HepG2 (cell line): Measurements from ENCODE around the gene LSM12. TPM values are rescaled to one million over a fixed set of nuclear protein-coding genes. Genes with fewer than 3 reads are reported as not detected.

Experiments
- ATAC-seq: fragments of 200-7000 bp; cut with Tn5 transposase; 3 replicates; pipeline ENCODE4 v1.9.1; 2020; ENCODE audit warnings: mild to moderate bottlenecking, moderate library complexity
- BruUV-seq: library from RNA; stranded (reverse); fragments of 400-500 nt; replicated peaks from 2 replicates; lab custom pipeline; 2021; lab: Mats Ljungman, UMichigan
- CTCF ChIA-PET: fragments of 300-600 bp; formaldehyde crosslinking; extraction: SDS; loops from one replicate; lab custom pipeline; 2021; ENCODE audit warnings: low total read pairs, inconsistent platforms, low intra/inter-chr PET ratio; lab: Yijun Ruan, JAX
- POLR2A ChIA-PET: fragments of 350-600 bp; sonication (Branson Sonifier 250); formaldehyde crosslinking; loops from one replicate; lab custom pipeline; 2020; ENCODE audit warnings: antibody characterized with exemption, inconsistent platforms; lab: Yijun Ruan, JAX
- DNase-seq: peaks from one replicate; pipeline ENCODE4 v3.0.0-alpha.2; 2015; ENCODE audit warnings: low spot score
- FAIRE-seq: peaks from 3 replicates; lab custom pipeline; 2011; peaks lifted over from hg19 to GRCh38; lab: Jason Lieb, UNC
- H2AFZ ChIP-seq: one replicate; pipeline ENCODE4 v1.6.1; 2011; ENCODE audit warnings: low read length, inconsistent platforms
- H3K27ac ChIP-seq: fragments of 300-600 bp; 3 replicates; pipeline ENCODE4 v1.8.0; 2011; ENCODE audit warnings: mixed run types, mild to moderate bottlenecking, mixed read lengths, low read length, inconsistent platforms; ENCODE audit not compliant: insufficient read depth; ENCODE audit errors: extremely low read length
- H3K27me3 ChIP-seq, 2 experiments: fragments of 200-600 bp in 1 of 2; 2 replicates in 1 of 2; 3 replicates in 1 of 2; pipeline versions ENCODE4 v1.6.0 to v1.8.0; 2011; ENCODE audit warnings: low read length in 2 of 2, mild to moderate bottlenecking in 2 of 2, moderate library complexity in 2 of 2, inconsistent platforms in 1 of 2; ENCODE audit not compliant: insufficient read depth in 2 of 2, control insufficient read depth in 1 of 2
- H3K36me3 ChIP-seq, 2 experiments: fragments of 200-600 bp in 1 of 2; replicated peaks in 1 of 2; 2 replicates in 1 of 2; 3 replicates in 1 of 2; pipeline versions ENCODE4 v1.5.1 to v1.8.0; 2011; ENCODE audit warnings: low read length in 2 of 2, inconsistent platforms in 1 of 2; ENCODE audit not compliant: insufficient read depth in 2 of 2, control insufficient read depth in 1 of 2
- H3K4me1 ChIP-seq: 2 replicates; pipeline ENCODE4 v1.5.1; 2012; ENCODE audit warnings: low read length, inconsistent platforms; ENCODE audit not compliant: insufficient read depth
- H3K4me2 ChIP-seq: 2 replicates; pipeline ENCODE4 v1.6.0; 2011; ENCODE audit warnings: low read depth, low read length, inconsistent platforms
- H3K4me3 ChIP-seq, 3 experiments: fragments of 200-600 bp in 1 of 3; sonication (generic), shearing (Covaris generic) in 1 of 3; replicated peaks in 1 of 3; 2 replicates each; pipeline ENCODE4 v1.5.1; 2011 to 2016; ENCODE audit warnings: low read length in 3 of 3, inconsistent platforms in 2 of 3, low read depth in 2 of 3, mild to moderate bottlenecking in 2 of 3, control low read depth in 1 of 3, mixed read lengths in 1 of 3; ENCODE audit not compliant: insufficient read depth in 1 of 3
- H3K79me2 ChIP-seq: one replicate; pipeline ENCODE4 v1.6.1; 2011; ENCODE audit warnings: low read length, inconsistent platforms; ENCODE audit not compliant: insufficient read depth
- H3K9ac ChIP-seq: 2 replicates; pipeline ENCODE4 v1.6.0; 2011; ENCODE audit warnings: mild to moderate bottlenecking, low read depth, low read length, inconsistent platforms; ENCODE audit not compliant: insufficient read depth
- H3K9me3 ChIP-seq: 2 replicates; pipeline ENCODE4 v1.5.1; 2012; ENCODE audit warnings: mild to moderate bottlenecking, low read length
- H4K20me1 ChIP-seq: 2 replicates; pipeline ENCODE4 v1.6.0; 2011; ENCODE audit warnings: inconsistent platforms, mild to moderate bottlenecking, low read length, moderate library complexity; ENCODE audit not compliant: insufficient read depth
- FOXP1 ChIP-seq, 2 experiments: fragments of 450-650 bp in 1 of 2; IDR thresholded peaks; 2 replicates each; pipeline ENCODE4 v1.6.1; 2017 to 2018; ENCODE audit warnings: antibody characterized with exemption in 1 of 2
- HNRNPL ChIP-seq: fragments of 200-400 bp; formaldehyde crosslinking; IDR thresholded peaks from 2 replicates; pipeline ENCODE4 v1.6.1; 2017; ENCODE audit warnings: mild to moderate bottlenecking, low read depth, low read length
- IKZF5 ChIP-seq: IDR thresholded peaks from 2 replicates; pipeline ENCODE4 v1.6.1; 2018; ENCODE audit warnings: missing genetic modification reagents, mild to moderate bottlenecking, missing compliant biosample characterization
- PBX3 ChIP-seq: sonication (generic); formaldehyde crosslinking; IDR thresholded peaks from 2 replicates; pipeline ENCODE4 v1.8.1; 2023; ENCODE audit warnings: missing genetic modification reagents, inconsistent platforms, borderline replicate concordance
- PHB2 ChIP-seq: fragments of 450-650 bp; IDR thresholded peaks from 2 replicates; pipeline ENCODE4 v1.6.1; 2018; ENCODE audit not compliant: partially characterized antibody
- RBM39 ChIP-seq: fragments of 200-400 bp; formaldehyde crosslinking; IDR thresholded peaks from one replicate; pipeline ENCODE4 v1.6.1; 2018; ENCODE audit warnings: antibody characterized with exemption, mild to moderate bottlenecking, low read depth, low read length; ENCODE audit not compliant: poor library complexity, severe bottlenecking
- SOX13 ChIP-seq, 3 experiments: fragments of 450-650 bp in 1 of 3; sonication (generic) in 1 of 3; formaldehyde crosslinking in 1 of 3; IDR thresholded peaks in 2 of 3; conservative IDR thresholded peaks in 1 of 3; 2 replicates each; pipeline versions ENCODE4 v1.5.0 to v1.6.1; 2016 to 2020; ENCODE audit warnings: antibody characterized with exemption in 1 of 3, mild to moderate bottlenecking in 1 of 3, missing compliant biosample characterization in 1 of 3, missing genetic modification reagents in 1 of 3, moderate library complexity in 1 of 3
- TAF15 ChIP-seq: fragments of 200-400 bp; formaldehyde crosslinking; IDR thresholded peaks from one replicate; pipeline ENCODE4 v1.6.1; 2018; ENCODE audit warnings: mild to moderate bottlenecking, low read depth, low read length; ENCODE audit not compliant: poor library complexity, severe bottlenecking
- TCF12 ChIP-seq, 2 experiments: fragments of 450-650 bp in 1 of 2; sonication (generic) in 1 of 2; formaldehyde crosslinking in 1 of 2; IDR thresholded peaks; 2 replicates each; pipeline versions ENCODE4 v1.6.1 to v1.8.0; 2017 to 2022; ENCODE audit warnings: antibody characterized with exemption in 1 of 2, mild to moderate bottlenecking in 1 of 2, missing genetic modification reagents in 1 of 2, moderate library complexity in 1 of 2
- XBP1 ChIP-seq: sonication (generic); formaldehyde crosslinking; IDR thresholded peaks from 2 replicates; pipeline ENCODE4 v1.5.0; 2020; ENCODE audit warnings: missing genetic modification reagents
- ZMYM3 ChIP-seq: sonication (generic); formaldehyde crosslinking; IDR thresholded peaks from 2 replicates; pipeline ENCODE4 v1.5.1; 2020; ENCODE audit warnings: mild to moderate bottlenecking, missing genetic modification reagents
- ZNF251 ChIP-seq: sonication (generic); formaldehyde crosslinking; IDR thresholded peaks from 2 replicates; pipeline ENCODE4 v1.9.0; 2021; ENCODE audit warnings: mild to moderate bottlenecking, missing genetic modification reagents
- ZNF607 ChIP-seq: sonication (generic); formaldehyde crosslinking; IDR thresholded peaks from 2 replicates; pipeline ENCODE4 v1.5.1; 2020; ENCODE audit warnings: missing genetic modification reagents, mild to moderate bottlenecking, borderline replicate concordance
- ZNF710 ChIP-seq: sonication (generic); formaldehyde crosslinking; IDR thresholded peaks from 2 replicates; pipeline ENCODE4 v1.5.0; 2020; ENCODE audit warnings: mild to moderate bottlenecking, missing genetic modification reagents, borderline replicate concordance
- WGBS: methylation state at CpG from one replicate; pipeline ENCODE4 v1.1.6; 2017; ENCODE audit warnings: low lambda C conversion rate; 5-methylcytosine and 5-hydroxymethylcytosine counted together
- in situ Hi-C: cut with HindIII; loops from 2 replicates; pipeline ENCODE4 v1.10.0; 2017; ENCODE audit warnings: low pct_unique_long_range_greater_than_20kb; ENCODE audit not compliant: extremely low pct_ligation_motif_present
- intact Hi-C: fragments of 100-400 bp; cut with micrococcal nuclease; formaldehyde crosslinking; loops from one replicate; pipeline ENCODE4 v1.10.0; 2022; ENCODE audit not compliant: unreplicated experiment
- polyA plus RNA-seq, 8 experiments: library from polyadenylated mRNA; depleted of rRNA in 3 of 8; stranded (reverse) in 7 of 8; unstranded in 1 of 8; fragments of >200 nt; fragmentation: Illumina TruSeq in 4 of 8; extraction: Trizol in 4 of 8; gene quantifications; 2 replicates each; pipeline versions ENCODE4 v1.2.1 to v1.2.3, GENCODE V29; 2011 to 2016; ENCODE audit warnings: low read depth in 4 of 8, missing spikeins in 1 of 8, mixed read lengths in 1 of 8; ENCODE audit not compliant: insufficient read depth in 1 of 8
- total RNA-seq, 5 experiments: library from RNA; depleted of rRNA; stranded (reverse); fragments of >200 nt; fragmentation: Illumina TruSeq; extraction: Trizol; gene quantifications; 2 replicates each; pipeline ENCODE4 v1.2.3, GENCODE V29; 2016; ENCODE audit warnings: low read depth in 1 of 5
- TF ChIP-seq, protein P1 (sequence below): sonication (generic); formaldehyde crosslinking; IDR thresholded peaks from 2 replicates; pipeline ENCODE4 v1.4.0; 2020; ENCODE audit warnings: mild to moderate bottlenecking, low read depth, missing genetic modification reagents
- TF ChIP-seq, protein P2 (sequence below): sonication (generic); formaldehyde crosslinking; IDR thresholded peaks from 2 replicates; pipeline ENCODE4 v1.9.0; 2021; ENCODE audit warnings: missing genetic modification reagents, mild to moderate bottlenecking, borderline replicate concordance

LSM12 gene
- total and polyA plus RNA-seq, 2 of the 13 experiments (the other 11 are each of a cell fraction or from before 2014, with no cell fraction given) = 52.8 to 55.7 TPM

GRCh38 chr17:44113382-44113781 lies 46.9 kb upstream of the LSM12 start:
- Histone ChIP-seq H3K27me3 (no peaks in the 10 kb centered on the region), H2AFZ (no peak overlapping the region), H3K4me1 (peaks cover 75% of the 10 kb centered on the region), H4K20me1 (peaks cover 10% of the 10 kb centered on the region; the same call in 1 of the 2 replicates), H3K36me3 (peaks cover 0 to 1% of the 10 kb centered on the region in 2 experiments; a peak in 2 of 5 replicates), H3K79me2 (peaks cover 21% of the 10 kb centered on the region), H3K9me3 (no peaks in the 10 kb centered on the region), H3K27ac (no peak overlapping the region), H3K9ac (no peak overlapping the region; the same call in 1 of the 2 replicates), H3K4me2 (no peak overlapping the region), H3K4me3 (no peak overlapping the region)
- CTCF ChIA-PET = interaction anchor here (1.3 kb wide), 1 partner anchor 18 kb away, joined by 3 read pairs; no protein-coding TSS in a partner anchor
- BruUV-seq = no TSS peak
- intact Hi-C loops (no loop called here), in situ Hi-C loops (no loop called here)
- no peak for DNase-seq
- 97% methylated on average over 1 of the region's 1 CpG for WGBS
- no peak for FAIRE-seq
- POLR2A ChIA-PET = interaction anchor here (1.0 to 6.2 kb wide), 5 partner anchors 9 to 47 kb away, joined by 3 to 83 read pairs (median 4); partner anchors contain the start of gene HDAC5
- no peak for ATAC-seq
- TF ChIP-seq IKZF5 (CRISPR knock-in tag) (no peak), XBP1 (CRISPR knock-in tag) (no peak), HNRNPL (no peak), ZNF607 (CRISPR knock-in tag) (no peak), ZMYM3 (CRISPR knock-in tag) (peak; percentile 85), ZNF251 (CRISPR knock-in tag) (0 out of 2 replicates have a peak, but pooled peaks have one; percentile 31), TAF15 (no peak), TCF12 (IDR thresholded peaks at IDR 0.05) (no peak), TCF12 (CRISPR knock-in tag; IDR thresholded peaks at IDR 0.05) (0 out of 2 replicates have a peak, but pooled peaks have one; percentile 34), SOX13 (IDR thresholded peaks at IDR 0.05) (no peak), SOX13 (CRISPR knock-in tag; conservative IDR thresholded peaks at IDR 0.05 in 1 of 2, IDR thresholded peaks at IDR 0.05 in 1 of 2) (no peak), RBM39 (no peak), PBX3 (CRISPR knock-in tag) (no peak), PHB2 (no peak), FOXP1 (IDR thresholded peaks at IDR 0.05) (no peak), FOXP1 (CRISPR knock-in tag; IDR thresholded peaks at IDR 0.05) (no peak), ZNF710 (CRISPR knock-in tag) (peak; percentile 36; the same call in 1 of the 2 replicates)
- TF ChIP-seq, protein P1, sequence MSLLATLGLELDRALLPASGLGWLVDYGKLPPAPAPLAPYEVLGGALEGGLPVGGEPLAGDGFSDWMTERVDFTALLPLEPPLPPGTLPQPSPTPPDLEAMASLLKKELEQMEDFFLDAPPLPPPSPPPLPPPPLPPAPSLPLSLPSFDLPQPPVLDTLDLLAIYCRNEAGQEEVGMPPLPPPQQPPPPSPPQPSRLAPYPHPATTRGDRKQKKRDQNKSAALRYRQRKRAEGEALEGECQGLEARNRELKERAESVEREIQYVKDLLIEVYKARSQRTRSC (CRISPR knock-in tag) = 0 out of 2 replicates have a peak, but pooled peaks have one; percentile 13
- TF ChIP-seq, protein P2, sequence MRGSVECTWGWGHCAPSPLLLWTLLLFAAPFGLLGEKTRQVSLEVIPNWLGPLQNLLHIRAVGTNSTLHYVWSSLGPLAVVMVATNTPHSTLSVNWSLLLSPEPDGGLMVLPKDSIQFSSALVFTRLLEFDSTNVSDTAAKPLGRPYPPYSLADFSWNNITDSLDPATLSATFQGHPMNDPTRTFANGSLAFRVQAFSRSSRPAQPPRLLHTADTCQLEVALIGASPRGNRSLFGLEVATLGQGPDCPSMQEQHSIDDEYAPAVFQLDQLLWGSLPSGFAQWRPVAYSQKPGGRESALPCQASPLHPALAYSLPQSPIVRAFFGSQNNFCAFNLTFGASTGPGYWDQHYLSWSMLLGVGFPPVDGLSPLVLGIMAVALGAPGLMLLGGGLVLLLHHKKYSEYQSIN = no peak
